Smooth muscle cell (in vitro differentiated cells): Measurements from ENCODE around the gene HASPIN. TPM values are rescaled to one million over a fixed set of nuclear protein-coding genes. Genes with fewer than 3 reads are reported as not detected.

Experiments used
- DNase-seq: peaks from one replicate; lab custom pipeline; 2025; ENCODE audit not compliant: unreplicated experiment; lab: John Stamatoyannopoulos, UW
- H2AFZ ChIP-seq: fragments of 200-600 bp; sonication (generic); 2 replicates; pipeline ENCODE4 v1.6.0; 2016; ENCODE audit warnings: antibody characterized with exemption, low read depth, mild to moderate bottlenecking
- H3F3A ChIP-seq: fragments of 200-600 bp; sonication (generic); 2 replicates; pipeline ENCODE4 v1.6.0; 2017; ENCODE audit warnings: antibody characterized with exemption, low read depth
- H3K27ac ChIP-seq: fragments of 200-600 bp; sonication (generic); 2 replicates; pipeline ENCODE4 v1.5.1; 2016; ENCODE audit warnings: low read depth, mild to moderate bottlenecking
- H3K27me3 ChIP-seq: fragments of 200-600 bp; sonication (generic); 2 replicates; pipeline ENCODE4 v1.6.1; 2016; ENCODE audit warnings: low read depth, mild to moderate bottlenecking
- H3K36me3 ChIP-seq: fragments of 200-600 bp; sonication (generic); 2 replicates; pipeline ENCODE4 v1.5.1; 2016; ENCODE audit warnings: low read depth
- H3K4me1 ChIP-seq: fragments of 200-600 bp; sonication (generic); 2 replicates; pipeline ENCODE4 v1.5.1; 2016; ENCODE audit warnings: low read depth
- H3K4me2 ChIP-seq: fragments of 200-600 bp; sonication (generic); 2 replicates; pipeline ENCODE4 v1.6.0; 2016; ENCODE audit warnings: mild to moderate bottlenecking
- H3K4me3 ChIP-seq: fragments of 200-600 bp; sonication (generic); 2 replicates; pipeline ENCODE4 v1.5.1; 2016; ENCODE audit warnings: mild to moderate bottlenecking
- H3K79me2 ChIP-seq: fragments of 200-600 bp; sonication (generic); 2 replicates; pipeline ENCODE4 v1.6.0; 2016; ENCODE audit warnings: low read depth, mild to moderate bottlenecking
- H3K9ac ChIP-seq: fragments of 200-600 bp; sonication (generic); 2 replicates; pipeline ENCODE4 v1.6.0; 2016; ENCODE audit warnings: low read depth
- H3K9me3 ChIP-seq: fragments of 200-600 bp; sonication (generic); replicated peaks from 2 replicates; pipeline ENCODE4 v1.5.1; 2016; ENCODE audit warnings: low read depth
- H4K20me1 ChIP-seq: fragments of 200-600 bp; sonication (generic); 2 replicates; pipeline ENCODE4 v1.6.0; 2016; ENCODE audit warnings: low read depth
- WGBS: methylation state at CpG from one replicate; pipeline ENCODE4 v1.1.7; 2016; ENCODE audit warnings: low lambda C conversion rate; 5-methylcytosine and 5-hydroxymethylcytosine counted together
- polyA plus RNA-seq: library from polyadenylated mRNA; unstranded; fragments of >200 nt; fragmentation: Nextera tagmentation; extraction: Ambion mirVana; gene quantifications from 2 replicates; pipeline ENCODE4 v1.2.1, GENCODE V29; 2016
- total RNA-seq: library from RNA; depleted of rRNA; stranded (reverse); fragments of >200 nt; gene quantifications from 2 replicates; pipeline ENCODE4 v1.2.3, GENCODE V29; 2014
- TF ChIP-seq, protein P1 (sequence below): fragments of 200-600 bp; sonication (generic); IDR thresholded peaks from 2 replicates; pipeline ENCODE4 v1.5.1; 2017; ENCODE audit warnings: borderline replicate concordance, mild to moderate bottlenecking, antibody characterized with exemption; ENCODE audit not compliant: insufficient read depth, poor library complexity, severe bottlenecking

HASPIN gene
- total and polyA plus RNA-seq, 2 experiments from 2014 or later = 1.2 to 2.7 TPM

DNA sequence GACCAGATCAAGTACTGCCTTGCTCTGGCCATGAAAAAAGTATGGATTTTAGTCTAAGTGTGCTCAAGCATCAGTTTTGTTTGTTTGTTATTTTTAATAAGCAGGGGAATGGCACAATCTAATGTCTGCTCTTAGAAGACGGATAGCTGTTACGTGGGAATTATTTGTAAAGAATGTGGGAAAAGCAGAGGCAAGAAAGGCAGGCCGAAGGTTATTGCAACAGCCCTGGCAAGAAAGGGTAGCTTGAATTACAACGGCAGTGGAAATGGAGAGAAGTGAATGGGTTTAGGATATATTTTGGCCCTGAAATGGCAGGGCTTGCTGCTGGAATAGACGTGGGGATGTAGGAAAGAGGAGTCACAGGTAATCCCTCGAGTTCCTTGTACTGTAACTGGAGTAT lies 987 bp upstream of the HASPIN start:
- H3K27me3 ChIP-seq = no peaks in the 10 kb centered on the region
- TF ChIP-seq, protein P1, sequence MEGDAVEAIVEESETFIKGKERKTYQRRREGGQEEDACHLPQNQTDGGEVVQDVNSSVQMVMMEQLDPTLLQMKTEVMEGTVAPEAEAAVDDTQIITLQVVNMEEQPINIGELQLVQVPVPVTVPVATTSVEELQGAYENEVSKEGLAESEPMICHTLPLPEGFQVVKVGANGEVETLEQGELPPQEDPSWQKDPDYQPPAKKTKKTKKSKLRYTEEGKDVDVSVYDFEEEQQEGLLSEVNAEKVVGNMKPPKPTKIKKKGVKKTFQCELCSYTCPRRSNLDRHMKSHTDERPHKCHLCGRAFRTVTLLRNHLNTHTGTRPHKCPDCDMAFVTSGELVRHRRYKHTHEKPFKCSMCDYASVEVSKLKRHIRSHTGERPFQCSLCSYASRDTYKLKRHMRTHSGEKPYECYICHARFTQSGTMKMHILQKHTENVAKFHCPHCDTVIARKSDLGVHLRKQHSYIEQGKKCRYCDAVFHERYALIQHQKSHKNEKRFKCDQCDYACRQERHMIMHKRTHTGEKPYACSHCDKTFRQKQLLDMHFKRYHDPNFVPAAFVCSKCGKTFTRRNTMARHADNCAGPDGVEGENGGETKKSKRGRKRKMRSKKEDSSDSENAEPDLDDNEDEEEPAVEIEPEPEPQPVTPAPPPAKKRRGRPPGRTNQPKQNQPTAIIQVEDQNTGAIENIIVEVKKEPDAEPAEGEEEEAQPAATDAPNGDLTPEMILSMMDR = no peak
- DNase-seq = no peak
- peaks cover 4% of the 10 kb centered on the region for H3F3A ChIP-seq
- H4K20me1 ChIP-seq = peaks cover 11% of the 10 kb centered on the region
- no peaks in the 10 kb centered on the region for H3K36me3 ChIP-seq
- H3K79me2 ChIP-seq = peaks cover 26% of the 10 kb centered on the region
- H3K27ac ChIP-seq = peak overlapping the region; percentile 74
- H3K4me3 ChIP-seq = peak overlapping the region; percentile 80
- H3K4me2 ChIP-seq = peak overlapping the region; percentile 92
- H3K9ac ChIP-seq = peak overlapping the region; percentile 88
- peaks cover 23% of the 10 kb centered on the region for H3K4me1 ChIP-seq
- H3K9me3 ChIP-seq = no peaks in the 10 kb centered on the region
- WGBS = 55% methylated on average over 6 of the region's 6 CpGs
- H2AFZ ChIP-seq = peak overlapping the region; percentile 80

DNA sequence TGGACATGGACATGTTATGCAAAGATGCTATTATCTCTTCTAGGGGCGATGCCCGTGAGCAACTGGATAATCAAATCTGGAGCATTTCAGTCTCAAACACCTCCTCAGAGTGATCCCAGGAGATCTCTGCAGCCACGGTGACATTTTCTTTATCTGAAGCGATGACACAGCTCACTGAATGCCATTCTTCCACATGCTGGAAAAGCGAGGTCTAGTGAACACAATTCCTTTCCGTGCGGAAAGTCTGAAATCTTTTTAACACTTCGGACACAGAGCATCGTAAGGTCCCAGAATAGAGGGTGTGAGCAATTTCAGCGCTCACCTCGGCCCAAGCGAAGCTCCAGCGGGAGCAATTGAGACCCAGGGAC lies 531 bp upstream of the HASPIN start:
- 7% methylated on average over 13 of the region's 13 CpGs for WGBS

DNA sequence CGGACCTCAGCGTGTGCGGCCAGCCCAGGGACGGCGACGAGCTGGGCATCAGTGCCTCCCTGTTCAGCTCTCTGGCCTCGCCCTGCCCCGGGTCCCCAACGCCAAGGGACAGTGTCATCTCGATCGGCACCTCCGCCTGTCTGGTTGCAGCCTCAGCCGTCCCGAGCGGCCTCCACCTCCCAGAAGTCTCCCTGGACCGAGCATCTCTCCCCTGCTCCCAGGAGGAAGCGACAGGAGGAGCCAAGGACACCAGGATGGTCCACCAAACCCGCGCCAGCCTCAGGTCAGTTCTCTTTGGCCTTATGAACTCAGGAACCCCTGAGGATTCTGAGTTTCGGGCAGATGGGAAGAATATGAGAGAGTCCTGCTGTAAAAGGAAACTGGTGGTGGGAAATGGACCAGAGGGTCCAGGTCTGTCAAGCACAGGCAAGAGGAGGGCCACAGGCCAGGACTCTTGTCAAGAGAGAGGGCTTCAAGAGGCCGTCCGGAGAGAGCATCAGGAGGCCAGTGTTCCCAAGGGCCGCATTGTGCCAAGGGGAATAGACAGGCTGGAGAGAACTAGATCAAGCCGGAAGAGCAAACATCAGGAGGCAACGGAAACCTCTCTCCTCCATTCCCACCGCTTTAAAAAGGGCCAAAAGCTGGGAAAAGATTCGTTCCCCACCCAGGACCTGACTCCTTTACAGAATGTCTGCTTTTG lies 825 bp downstream of the HASPIN start:
- WGBS = 17% methylated on average over 27 of the region's 27 CpGs

More for the DNA sequence above, 531 bp upstream of the HASPIN start:
- Histone ChIP-seq H3K36me3 (no peaks in the 10 kb centered on the region), H3K4me2 (peak overlapping the region; percentile 92), H3K27me3 (no peaks in the 10 kb centered on the region), H3K9me3 (no peaks in the 10 kb centered on the region), H4K20me1 (peaks cover 11% of the 10 kb centered on the region), H3K4me3 (peak overlapping the region; percentile 80), H2AFZ (peak overlapping the region; percentile 80), H3K4me1 (peaks cover 23% of the 10 kb centered on the region), H3F3A (peaks cover 4% of the 10 kb centered on the region), H3K79me2 (peaks cover 26% of the 10 kb centered on the region), H3K9ac (peak overlapping the region; percentile 88), H3K27ac (peak overlapping the region; percentile 74)
- TF ChIP-seq, protein P1 = no peak
- DNase-seq = no peak

More for the DNA sequence above, 825 bp downstream of the HASPIN start:
- H3F3A ChIP-seq = peaks cover 4% of the 10 kb centered on the region
- peak overlapping the region; percentile 92 for H3K4me2 ChIP-seq
- no peak for DNase-seq
- H3K27me3 ChIP-seq = no peaks in the 10 kb centered on the region
- peak overlapping the region; percentile 80 for H3K4me3 ChIP-seq
- peaks cover 22% of the 10 kb centered on the region for H3K4me1 ChIP-seq
- no peak overlapping the region for H3K27ac ChIP-seq
- H3K9me3 ChIP-seq = no peaks in the 10 kb centered on the region
- H3K79me2 ChIP-seq = peaks cover 26% of the 10 kb centered on the region
- H4K20me1 ChIP-seq = peaks cover 8% of the 10 kb centered on the region
- TF ChIP-seq, protein P1 = no peak
- H3K9ac ChIP-seq = peak overlapping the region; percentile 88
- H2AFZ ChIP-seq = peak overlapping the region; percentile 80
- H3K36me3 ChIP-seq = no peaks in the 10 kb centered on the region
